Amniotic epithelial cell (primary cell): ENCODE measurements around the gene RNU1-1.
"Not testable (repeated sequence)": the region's sequence is repeated elsewhere in the genome, so short reads cannot be mapped to it uniquely, and the experiment has no call there.

Source experiments
- DNase-seq: peaks from one replicate; pipeline ENCODE4 v3.0.0-alpha.2; 2010; ENCODE audit warnings: low read depth

The RNU1-1 gene

GRCh38 chr1:16521288-16521583 lies 7.2 kb upstream of the RNU1-1 start:
- DNase-seq = no peak

DNA sequence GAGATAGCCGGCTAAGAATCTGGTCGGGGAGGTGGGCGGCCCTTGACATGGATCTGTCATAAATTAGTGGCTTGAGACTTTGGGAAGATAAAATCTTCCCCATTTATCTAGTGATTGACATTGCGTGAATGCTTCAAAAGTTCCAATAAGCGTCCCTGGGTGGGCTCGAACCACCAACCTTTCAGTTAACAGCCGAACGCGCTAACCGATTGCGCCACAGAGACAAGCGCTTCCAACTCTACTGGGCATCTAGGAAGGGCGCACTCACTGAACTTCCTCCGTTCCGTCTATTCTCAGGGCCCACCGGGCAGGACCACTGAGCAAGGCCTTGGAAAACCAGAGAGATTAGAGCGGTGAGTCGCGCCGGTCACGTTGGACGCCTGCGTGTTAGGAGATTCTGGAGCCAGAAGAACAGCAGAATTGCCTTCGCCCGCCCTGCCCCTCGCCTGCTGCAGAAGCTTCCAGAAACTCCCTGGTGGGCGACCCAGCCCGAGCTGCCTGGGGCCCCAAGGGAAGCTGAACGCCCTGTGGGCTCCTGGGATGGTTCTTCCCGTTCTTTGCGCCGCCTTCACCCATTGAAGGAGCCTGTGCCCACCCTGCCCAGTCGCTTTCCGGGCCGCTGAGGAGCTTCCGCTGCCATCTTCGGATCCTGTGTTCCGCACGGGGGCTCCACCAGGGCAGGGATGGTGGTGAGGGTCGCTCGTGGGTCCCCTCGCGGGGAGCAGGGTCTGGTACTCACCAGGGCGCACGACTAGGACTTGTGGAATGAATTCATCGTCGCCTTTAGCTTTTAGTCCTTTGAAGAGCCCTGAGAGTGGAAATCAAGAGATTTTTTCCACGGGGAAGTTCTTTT lies 6.6 kb upstream of the RNU1-1 start:
- peak; percentile 55 for DNase-seq

DNA sequence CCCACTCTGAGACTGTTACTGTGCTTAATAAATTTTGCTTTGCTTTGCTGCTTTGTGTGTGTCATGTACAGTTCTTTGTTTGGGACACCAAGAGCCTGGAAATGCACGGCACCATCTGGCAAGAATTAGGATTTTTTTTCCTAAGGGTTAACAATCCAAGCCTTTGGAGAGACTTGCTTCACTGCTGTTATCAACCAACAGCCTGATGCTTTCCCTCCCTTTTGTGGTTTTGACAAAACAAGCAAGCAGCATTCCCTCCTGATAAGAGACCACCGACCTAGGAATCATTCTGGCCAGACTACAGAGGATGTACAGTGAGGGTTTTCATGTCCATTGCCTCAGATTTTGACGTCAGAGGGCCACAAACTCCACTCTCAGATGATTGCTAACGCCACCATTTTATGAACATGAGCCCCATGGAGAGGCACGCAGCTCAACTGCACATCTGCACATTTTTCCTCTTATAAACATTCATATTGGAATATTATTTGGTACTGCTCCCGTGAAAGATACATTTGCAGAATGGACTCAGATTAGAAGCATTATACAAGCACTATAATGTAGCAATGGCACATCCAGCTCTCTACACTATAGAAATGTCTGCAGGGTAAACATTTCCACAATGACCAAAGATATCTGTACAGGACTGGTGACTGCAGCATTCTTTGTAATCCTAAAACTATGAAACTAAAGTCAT lies 5.3 kb upstream of the RNU1-1 start:
- DNase-seq = peak; percentile 89

GRCh38 chr1:16518913-16519254 lies 4.8 kb upstream of the RNU1-1 start:
- not testable (repeated sequence) for DNase-seq

GRCh38 chr1:16516694-16517410 lies 2.8 kb upstream of the RNU1-1 start:
- not testable (repeated sequence) for DNase-seq

DNA sequence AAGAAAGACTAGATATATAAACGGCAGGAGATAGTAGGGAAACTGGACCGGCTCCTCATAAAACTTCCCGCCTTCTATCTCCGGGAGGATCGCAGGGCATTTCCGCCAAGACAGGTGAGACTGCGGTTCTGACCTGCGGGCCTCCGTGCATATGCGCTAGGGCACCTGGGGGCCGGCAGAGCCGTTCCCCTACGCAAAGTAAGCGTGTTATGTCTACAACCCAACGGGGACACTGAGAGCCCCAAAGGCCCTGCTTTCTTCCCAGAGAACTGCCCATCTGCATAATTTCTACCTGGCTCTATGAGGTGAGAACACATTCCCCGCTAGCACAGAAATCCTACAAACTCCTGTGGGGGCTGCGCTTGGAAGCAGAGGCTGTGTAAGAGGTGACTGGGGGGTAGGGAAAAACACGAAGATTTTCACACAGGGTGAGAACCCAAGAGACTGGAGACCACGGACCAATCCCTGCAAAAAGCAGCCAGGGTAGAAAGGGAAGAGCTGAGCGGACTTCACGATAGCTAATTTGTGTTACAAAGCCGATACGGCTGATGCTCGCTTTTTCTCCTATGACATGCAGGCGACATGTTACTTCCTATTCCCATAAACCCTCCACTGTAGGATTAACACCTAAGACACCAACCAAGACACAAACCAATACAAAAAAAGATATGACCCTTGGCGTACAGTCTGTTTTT lies 526 bp downstream of the RNU1-1 start:
- peak; percentile 98 for DNase-seq

DNA sequence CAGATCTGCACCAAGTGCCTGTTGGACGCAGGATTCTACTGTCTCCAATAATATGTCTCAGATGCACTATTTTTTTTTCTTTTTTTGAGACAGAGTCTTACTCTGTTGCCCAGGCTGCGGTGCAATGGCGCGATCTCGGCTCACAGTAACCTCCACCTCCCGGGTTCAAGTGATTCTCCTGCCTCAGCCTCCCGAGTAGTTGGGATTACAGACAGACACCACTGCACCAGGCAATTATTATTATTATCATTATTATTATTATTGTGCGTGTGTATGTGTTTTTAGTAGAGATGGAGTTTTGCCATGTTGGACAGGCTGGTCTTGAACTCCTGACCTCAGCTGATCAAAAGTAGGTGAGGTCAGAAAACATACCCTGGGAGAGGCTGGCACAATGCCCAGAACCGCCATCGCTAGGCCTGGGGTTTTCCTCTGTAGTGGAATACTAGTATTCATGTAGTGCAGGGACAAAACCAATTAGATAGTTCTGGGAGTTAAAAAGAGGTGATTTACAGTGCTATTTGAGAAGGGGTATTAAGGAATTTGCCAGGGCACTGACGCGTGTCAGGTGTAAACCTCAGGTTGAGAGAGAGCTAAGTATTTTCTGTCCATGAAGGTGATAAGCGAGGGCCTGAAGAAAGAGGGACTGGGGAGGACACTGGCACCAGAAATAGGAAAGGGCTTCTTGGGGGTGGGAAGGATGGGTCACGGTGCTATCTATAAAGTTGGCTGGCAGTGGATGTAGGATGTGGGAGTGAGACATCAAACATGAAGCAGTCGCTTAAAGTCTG lies 1.3 kb downstream of the RNU1-1 start:
- not testable (repeated sequence) for DNase-seq

DNA sequence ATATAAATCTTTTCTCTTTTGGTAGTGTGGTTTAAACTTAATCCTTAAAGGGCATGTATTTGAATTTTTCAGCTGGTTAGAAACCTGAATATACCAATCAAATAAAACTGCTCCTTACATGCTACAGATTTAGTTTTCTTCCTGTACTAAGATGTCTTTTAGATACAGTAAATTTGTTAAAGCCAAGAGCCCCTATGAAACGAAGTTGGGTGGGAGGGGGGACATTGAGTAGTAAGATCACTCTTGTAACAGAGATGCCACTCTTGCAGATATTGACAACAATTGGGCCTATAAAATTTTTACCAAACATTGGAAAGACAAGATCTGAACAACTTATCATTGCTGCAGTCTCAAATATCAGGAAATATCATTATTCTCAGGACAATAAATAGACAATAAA lies 2.2 kb downstream of the RNU1-1 start:
- DNase-seq = not testable (repeated sequence)

GRCh38 chr1:16508861-16509445 lies 5.1 kb downstream of the RNU1-1 start:
- DNase-seq = not testable (repeated sequence)

DNA sequence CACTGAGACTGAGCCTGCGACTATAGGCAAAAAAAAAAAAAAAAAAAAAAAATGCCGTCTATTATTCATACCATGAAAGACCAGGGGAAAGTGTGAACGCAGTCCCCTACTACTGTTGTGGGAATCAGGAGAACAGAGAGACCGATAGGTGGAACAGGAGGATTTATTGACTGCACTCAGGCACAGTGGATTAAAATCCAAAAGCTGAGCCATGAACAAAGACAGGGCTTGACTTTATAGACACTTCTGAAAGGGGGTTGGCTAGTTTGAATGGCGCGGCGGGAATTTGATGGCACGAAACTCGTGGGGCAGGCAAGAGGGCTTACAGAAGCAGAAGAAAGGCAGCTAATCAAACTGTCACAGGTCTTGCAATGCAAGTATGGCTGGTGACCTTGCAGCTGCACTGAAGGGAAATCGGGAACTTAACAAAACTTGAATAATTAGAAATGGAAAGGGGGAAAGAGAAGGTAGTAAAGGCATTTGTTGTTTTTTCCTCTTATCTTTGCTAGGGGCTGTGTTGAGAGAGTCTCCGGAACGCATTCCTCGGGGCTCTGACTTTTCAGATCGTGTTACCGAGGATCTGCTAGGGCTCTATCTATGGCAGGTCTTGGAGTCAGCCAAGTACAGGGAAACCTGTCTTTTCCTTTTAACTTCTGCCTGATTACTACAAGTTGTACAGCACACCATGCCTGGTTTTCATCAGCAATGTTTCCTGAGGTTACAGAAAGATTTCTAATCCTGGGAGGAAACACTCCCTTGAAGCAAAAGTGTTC lies 7.5 kb downstream of the RNU1-1 start:
- DNase-seq = peak; percentile 14

GRCh38 chr1:16505870-16506269 lies 8.2 kb downstream of the RNU1-1 start:
- peak; percentile 7 for DNase-seq

DNA sequence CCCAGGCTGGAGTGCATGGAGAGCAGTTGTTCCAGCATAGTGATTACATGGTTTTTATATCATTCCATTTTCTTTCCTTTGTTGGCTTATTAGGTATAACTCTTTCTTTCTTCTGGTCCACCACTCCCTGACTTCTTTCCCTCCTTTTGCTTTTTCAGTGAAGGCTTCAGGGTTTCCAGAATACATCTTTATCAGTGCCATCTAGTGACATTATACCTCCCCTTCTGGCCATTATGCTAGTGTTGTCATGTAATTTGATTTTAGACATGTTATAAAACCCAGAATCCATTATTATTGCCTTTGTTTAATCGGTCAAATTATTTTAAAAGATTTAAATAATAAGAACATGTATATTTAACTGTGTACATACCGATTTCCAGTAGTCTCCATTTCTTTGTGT lies 10.6 kb downstream of the RNU1-1 start:
- no peak for DNase-seq

- not testable (repeated sequence) for DNase-seq
Observed at GRCh38 chr1:16501446-16501845, 12.6 kb downstream of the RNU1-1 start.

DNA sequence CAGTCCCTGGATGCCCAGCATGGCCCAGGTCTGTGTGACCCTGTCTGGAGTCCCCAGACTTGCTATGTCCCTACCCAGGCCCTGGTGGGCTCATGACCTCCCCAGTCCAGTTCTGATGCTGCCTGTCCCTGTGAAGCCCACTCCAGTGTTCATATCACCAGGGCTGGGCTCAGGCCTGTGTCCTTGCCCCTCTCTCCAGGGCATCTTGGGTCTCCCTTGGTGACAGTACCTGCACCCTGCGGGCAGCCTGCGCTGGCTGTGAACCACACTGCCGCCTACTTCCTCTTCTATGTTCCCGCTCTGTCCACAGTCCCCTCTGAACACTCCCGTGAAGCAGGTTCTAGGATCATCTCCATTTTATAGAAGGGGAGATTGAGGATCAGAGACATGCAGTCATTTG lies 13.1 kb downstream of the RNU1-1 start:
- DNase-seq = not testable (repeated sequence)

GRCh38 chr1:16500466-16500865 lies 13.6 kb downstream of the RNU1-1 start:
- not testable (repeated sequence) for DNase-seq

DNA sequence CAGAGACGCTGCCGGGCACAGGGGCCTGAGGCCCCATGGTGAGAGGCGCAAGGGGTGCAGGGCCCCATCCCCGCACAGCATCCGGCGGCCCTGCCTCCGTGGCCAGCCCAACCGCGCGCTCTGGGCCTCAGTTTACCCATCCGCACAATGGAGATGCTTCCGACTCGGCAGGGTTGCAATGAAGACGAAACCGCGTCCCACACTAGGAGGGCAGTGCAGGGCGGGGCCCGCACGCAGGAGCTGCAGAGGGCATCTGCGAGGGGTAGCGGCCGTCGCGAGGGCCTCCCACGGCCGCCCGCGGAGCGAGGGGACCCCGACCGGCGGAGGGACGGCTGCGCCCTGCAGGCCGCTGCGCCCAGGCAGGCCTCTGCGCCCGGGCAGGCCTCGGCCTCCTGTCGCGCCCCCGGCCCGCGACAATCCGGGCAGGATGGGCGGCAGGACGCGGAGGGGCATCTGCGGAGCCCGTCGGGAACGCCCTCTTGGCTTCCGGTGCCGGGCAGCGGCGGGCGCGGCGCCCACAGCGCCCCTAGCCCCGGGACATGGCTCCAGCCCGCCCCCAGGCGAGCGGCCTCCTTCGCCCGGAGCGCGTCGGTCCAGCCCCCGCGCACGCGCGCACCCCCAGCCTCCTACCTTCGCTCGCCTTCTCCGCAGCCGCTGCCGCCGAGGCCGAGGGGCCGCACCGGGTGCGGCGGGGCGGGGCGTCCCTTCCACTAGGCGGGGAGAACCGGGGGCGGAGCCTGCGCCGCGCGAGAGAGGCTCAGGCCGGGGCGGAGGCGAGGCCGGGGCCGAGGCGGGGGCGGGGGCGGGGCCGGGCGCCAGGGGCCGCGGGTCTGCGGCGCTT lies 15.3 kb downstream of the RNU1-1 start:
- peak; percentile 75 for DNase-seq

DNA sequence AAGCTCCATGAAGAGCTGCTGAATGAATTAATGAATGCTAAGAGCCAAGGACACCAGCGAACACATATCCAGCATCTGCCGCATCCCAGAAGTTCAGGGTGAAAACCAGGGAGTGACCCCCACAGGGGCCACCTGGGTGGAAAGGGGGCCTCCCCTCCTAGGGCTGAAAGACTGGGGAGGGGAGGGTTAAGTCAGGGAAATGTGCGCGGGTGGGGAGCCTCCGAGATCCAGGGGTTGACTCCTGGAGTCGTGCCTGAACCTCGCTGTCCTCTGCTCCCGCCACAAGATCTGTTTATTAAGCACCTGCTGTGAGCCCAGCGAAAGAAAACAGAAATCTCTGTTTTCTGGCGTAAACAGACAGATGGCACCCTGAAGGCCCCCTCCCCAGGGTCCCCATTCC lies 16.0 kb downstream of the RNU1-1 start:
- DNase-seq = not testable (repeated sequence)

GRCh38 chr1:16497474-16497904 lies 16.6 kb downstream of the RNU1-1 start:
- not testable (repeated sequence) for DNase-seq

GRCh38 chr1:16493731-16494130 lies 20.4 kb downstream of the RNU1-1 start:
- DNase-seq = not testable (repeated sequence)
